Measurements from ENCODE around the gene URI1. TPM values are rescaled to one million over a fixed set of nuclear protein-coding genes. Genes with fewer than 3 reads are reported as not detected.

Gene URI1
- polyA plus RNA-seq, 10 donors, result 69.4 to 97.5 (median 84.3) TPM

DNA sequence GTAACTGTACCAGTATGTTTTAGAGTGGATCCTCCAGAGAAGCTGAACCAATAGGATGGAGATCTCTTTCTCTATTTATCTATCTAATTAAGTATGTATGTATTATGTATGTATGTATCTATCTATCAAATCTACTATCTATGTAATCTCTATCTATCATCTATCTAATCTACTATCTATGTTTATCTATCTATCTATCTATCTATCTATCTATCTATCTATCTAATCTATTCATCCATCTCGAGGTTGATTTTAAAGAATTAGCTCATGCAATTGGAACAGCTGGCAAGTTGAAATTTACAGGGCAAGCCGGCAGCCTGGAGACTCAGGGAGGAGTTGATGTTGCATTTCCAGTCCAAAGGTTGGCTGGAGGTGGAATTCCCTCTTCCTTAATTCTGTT, 112.2 kb downstream of the URI1 start:
- no peak for DNase-seq

- DNase-seq, result no peak
These were observed 114.5 kb downstream of the URI1 start for GRCh38 chr19:30056580-30056979.

DNA sequence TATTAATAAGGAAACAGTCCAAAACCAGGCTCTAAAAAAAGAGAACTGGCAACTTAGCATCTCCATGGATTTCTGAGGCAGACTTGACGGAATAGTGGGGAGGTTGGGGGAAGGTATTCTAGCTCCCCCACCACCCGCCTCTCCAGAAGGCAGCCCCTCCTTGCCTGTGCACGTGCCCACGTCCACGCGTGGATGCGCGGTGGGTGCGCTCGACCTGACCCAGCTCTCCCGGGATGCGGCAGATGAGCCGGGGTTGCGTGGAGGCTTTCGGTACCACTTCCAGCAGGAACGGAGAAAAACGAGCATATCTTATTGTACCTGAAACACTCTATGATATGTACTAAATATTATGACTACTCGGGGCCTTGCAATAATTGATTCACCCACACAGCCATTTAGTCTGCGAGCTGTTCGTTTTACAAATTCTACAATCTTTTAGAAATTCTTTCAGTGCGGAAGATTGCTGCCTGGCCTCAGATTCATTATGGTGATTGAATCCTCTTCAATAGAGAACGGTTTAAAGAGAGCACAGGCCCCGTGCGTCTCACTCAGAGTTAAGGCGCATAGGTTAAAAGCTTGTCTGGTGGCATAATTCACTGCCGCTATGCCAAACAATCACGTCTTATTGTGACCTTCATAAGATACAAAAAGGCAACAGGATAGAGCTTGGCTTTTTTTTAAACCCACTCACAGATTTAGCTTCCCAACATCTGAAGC, 117.9 kb downstream of the URI1 start:
- no peak for DNase-seq

DNA sequence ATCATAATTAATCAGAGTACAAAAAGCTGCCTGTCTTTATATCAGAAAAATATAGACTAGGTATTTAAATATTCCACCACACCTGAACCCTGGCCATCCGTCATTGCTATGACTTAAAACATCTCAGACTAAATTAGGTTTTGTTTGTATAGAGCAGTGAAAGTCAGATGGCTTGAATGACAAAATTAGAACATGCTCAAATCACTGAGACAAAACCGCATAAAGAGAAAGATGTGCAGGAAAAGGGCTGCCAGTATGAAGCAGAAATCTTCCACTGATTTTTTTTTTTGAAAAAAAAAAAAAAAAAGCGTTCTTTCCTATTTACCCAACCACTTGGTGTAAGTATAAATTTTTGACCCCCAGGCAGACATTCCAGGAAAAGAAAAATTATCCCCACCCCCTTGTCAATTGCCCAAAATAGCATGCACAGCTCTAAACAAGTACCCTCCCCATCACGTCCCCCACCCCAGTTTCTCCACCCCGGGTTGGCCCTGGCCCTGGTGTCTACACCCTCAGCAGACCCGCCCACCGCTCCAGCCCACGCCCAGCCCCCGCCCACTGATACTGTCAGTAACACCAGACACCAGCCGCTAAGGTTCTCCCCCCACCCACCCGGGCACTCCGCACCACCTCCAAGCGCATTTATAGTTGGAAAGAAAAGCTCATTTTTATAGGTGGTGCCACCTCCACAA, 118.6 kb downstream of the URI1 start:
- DNase-seq, result no peak

DNA sequence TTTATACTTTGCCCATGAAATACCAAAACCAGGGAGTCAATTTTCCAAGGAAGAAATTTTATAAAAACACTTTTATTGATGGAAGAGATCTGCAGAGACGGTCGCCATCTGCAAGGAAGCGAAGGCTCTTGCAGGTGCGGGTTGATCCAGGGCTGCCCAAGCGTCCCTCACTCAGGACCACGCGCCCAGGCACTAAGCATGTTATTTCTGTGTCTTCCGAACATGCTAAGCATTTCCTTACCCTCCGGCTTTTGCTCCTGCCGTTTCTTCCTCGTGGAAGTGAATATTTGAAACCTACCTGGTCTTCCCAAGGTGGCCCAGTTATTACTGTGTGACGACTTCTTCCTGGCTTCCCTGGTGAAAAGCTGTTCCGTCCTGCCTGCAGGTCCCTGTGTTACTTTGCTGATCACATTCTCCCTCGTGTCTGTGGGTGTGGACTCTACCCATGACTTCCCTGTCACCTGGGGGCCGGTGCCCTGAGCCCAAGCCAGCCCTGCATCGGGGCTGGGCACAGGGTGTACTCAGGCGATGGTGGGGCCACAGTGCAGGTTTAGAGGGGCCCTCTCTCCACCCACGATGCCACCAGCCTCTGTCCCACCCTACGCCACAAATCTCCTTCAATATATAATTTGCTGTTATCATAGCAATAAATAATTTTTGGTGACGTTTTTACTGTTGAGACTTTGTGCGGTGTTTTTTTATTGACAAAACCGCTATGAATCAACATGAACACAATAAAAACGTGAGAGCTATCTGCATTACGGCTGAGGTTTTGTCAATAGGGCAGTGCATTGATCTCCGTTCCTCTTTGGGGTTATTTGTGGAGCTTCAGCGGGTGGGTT, 119.4 kb downstream of the URI1 start:
- DNase-seq, result no peak

GRCh38 chr19:30062065-30062906, 120.2 kb downstream of the URI1 start:
- DNase-seq, result no peak

- no peak for DNase-seq
These were observed 121.0 kb downstream of the URI1 start for GRCh38 chr19:30062907-30063649.

- DNase-seq, result no peak
These were observed 121.8 kb downstream of the URI1 start for GRCh38 chr19:30063650-30064347.

- no peak for DNase-seq
These were observed 122.3 kb downstream of the URI1 start for GRCh38 chr19:30064348-30064699.

DNA sequence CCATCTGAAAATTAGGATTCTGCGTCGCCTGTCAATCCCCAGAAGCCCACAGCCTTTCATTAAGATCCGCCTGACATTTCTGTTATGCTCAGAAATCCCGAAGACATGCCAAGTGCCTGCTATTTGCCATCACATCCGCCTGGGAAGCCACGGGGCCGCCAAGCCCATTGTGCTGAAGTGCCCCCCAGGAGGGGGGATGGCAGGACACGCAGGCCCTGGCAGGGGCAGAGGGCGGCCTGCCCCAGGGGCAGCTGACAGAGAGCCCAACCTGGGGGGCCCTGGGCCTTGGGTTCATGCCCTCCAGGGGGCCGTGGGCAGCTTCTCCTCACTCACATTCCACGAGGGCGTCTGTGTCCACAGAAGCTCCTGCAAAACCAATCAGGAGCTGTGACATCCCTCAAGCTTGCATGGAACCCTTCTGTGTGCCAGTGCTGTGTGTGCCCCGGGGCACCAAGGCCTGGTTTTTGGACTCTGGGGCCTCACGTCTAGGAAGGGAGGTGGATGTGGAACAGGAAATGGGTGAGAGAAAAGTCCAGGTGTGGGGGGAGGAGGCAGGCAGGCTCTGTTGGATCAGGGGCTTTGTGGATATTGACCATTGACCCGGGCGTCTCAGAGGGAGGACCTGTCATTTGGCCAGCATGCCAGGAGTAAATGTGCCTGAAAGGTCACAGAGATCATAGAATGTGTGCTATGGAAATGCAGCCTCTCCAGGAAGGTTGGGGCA, 122.9 kb downstream of the URI1 start:
- DNase-seq, result no peak

DNA sequence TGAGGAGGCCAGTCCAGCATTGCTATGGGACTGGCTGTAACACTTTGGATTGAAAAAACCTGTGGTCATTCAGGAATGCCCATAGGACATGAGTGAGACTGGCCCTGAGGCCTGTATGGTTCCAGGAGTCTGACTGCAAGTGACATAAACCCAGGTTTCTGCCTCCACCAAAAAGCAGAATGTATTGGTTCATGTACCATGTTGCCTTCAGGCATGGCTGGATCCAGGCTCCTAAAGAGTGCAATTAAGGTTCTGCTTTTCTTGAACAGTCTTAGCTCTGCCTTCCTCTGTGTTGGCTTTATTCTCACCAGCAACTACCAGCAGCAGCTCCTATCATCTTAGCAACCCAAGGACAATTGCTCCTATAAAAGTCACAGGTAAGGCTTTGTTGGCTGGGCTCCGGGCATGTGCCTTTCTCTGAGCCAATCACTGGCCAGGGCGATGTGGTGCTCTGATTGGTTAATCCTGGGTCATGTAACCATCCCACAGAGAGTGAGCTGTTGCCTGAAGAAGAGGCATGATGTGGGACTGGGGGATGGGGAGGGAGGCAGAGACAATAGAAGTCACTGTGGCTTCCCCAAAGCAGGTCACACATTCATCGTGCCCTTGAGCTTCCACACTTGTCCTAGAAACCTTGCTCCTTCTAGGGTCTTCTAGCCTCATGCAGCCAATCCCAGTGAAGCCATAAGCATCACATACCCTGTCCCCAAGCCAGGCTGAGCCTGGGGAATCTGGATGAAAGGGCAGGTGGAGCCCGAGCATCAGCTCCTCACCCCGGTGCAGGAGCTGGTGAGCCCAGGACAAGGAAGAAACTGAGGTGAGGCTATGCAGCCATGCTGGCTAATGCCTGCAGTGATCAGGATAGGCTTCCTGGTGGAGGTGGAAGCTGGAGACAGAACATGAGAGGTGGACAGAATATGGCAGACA, 123.9 kb downstream of the URI1 start:
- no peak for DNase-seq

Other genes starting within 250 kb of the URI1 start
- 10 to 100 TPM; 20.8 to 27.3 (median 25.2) TPM for gene C19orf12, start 227.0 kb upstream of the URI1 start, polyA plus RNA-seq (ENCODE audit: insufficient read length in 10 of 10)
- gene CCNE1, start 130.2 kb upstream of the URI1 start, polyA plus RNA-seq (ENCODE audit: insufficient read length in 10 of 10), result 10 to 100 TPM; 16.3 to 27.0 (median 22.6) TPM

Data from muscle of back (tissue), 11 donors.